Adrenal gland (tissue), 5 donors: Measurements from ENCODE around the gene RRAGD.

Experiments used
- CTCF ChIP-seq, 6 experiments: fragments of 450-650 bp in 4 of 6; fragments of 200-600 bp in 2 of 6; sonication (generic) in 1 of 6; IDR thresholded peaks; 1 replicate in 5 of 6; 2 replicates in 1 of 6; pipeline versions ENCODE4 v1.5.1 to v1.8.0; 2016 to 2021; ENCODE audit warnings: antibody characterized with exemption in 6 of 6, mild to moderate bottlenecking in 2 of 6, moderate library complexity in 1 of 6
- POLR2A ChIP-seq, 2 donors: fragments of 450-650 bp; IDR thresholded peaks; one replicate each; pipeline ENCODE4 v1.6.1; 2017; ENCODE audit warnings: antibody characterized with exemption in 2 of 2, mild to moderate bottlenecking in 2 of 2, moderate library complexity in 1 of 2
- donor health status: DM: no; HTN: no; CAD: no.

GRCh38 chr6:89439014-89439413, 26.9 kb upstream of the RRAGD start:
- TF ChIP-seq CTCF (IDR thresholded peaks at IDR 0.05) (no peak), POLR2A (IDR thresholded peaks at IDR 0.05) (no peak)
